GM10266 (cell line): Measurements from ENCODE around the gene ASB8.

ENCODE experiments used
- DNase-seq: peaks from one replicate; pipeline ENCODE4 v3.0.0; 2012; ENCODE audit errors: extremely low spot score
- CTCF ChIP-seq: IDR thresholded peaks from 2 replicates; pipeline ENCODE4 v1.5.1; 2012; ENCODE audit warnings: mild to moderate bottlenecking, low read depth; ENCODE audit not compliant: control insufficient read depth, insufficient read depth; ENCODE audit errors: missing control alignments

ASB8 gene, protein sequence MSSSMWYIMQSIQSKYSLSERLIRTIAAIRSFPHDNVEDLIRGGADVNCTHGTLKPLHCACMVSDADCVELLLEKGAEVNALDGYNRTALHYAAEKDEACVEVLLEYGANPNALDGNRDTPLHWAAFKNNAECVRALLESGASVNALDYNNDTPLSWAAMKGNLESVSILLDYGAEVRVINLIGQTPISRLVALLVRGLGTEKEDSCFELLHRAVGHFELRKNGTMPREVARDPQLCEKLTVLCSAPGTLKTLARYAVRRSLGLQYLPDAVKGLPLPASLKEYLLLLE

DNA sequence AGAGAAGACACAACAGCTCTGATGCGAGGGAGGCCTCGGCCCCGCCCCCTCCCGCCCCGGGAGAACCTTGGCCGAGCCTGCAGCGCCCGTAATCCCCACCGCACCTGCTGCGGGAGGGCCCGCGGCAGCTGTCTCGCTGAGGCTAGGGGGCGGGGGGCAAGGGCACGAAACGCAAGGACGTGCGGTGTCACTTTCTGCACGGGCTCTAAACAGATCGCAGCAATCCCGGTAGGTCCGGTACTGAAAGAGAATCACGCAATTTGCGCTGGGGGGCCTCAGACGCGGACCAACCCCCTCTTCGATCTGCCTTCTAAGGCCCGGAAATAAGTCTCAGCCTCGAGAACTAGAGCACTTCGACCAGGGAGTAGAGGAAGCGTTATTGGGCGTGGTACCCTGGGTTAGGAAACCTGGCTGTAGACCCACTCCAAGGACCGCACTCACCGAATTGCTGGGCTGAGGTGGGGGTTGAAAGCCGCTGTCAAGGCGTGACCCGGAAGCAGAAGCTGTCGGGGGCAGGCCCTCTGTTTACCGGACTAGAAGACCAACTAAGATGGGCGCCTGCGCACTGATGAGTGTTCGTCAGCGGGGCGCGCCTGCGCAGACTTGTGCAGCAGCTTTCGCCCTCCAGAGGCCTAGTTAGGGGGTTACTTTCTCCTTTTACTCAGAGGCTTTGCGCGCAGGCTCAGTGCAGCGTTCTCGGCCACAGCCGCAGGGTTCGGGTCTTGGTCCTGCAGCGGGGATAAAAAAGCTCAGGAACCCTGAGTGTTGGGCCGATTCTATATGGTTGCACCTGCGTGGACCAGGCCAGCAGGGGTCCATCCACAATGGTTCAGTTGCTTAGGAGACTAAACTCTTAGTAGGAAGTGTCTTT, at the start of gene ASB8:
Gene ASB8 (minus strand): TSS at position 498 of the 871 bp plus-strand sequence. CDS start 4,019 bp downstream, outside the sequence.
- TF ChIP-seq CTCF = peak; percentile 51
- DNase-seq = peak; percentile 95

GRCh38 chr12:48203192-48203591, 45.9 kb upstream of the ASB8 start, which contains the start of gene OR10AD1:
TSS of gene OR10AD1 (minus strand) at chr12:48203292. CDS start at chr12:48203292, 0 bp downstream.
- no peak for TF ChIP-seq CTCF

DNA sequence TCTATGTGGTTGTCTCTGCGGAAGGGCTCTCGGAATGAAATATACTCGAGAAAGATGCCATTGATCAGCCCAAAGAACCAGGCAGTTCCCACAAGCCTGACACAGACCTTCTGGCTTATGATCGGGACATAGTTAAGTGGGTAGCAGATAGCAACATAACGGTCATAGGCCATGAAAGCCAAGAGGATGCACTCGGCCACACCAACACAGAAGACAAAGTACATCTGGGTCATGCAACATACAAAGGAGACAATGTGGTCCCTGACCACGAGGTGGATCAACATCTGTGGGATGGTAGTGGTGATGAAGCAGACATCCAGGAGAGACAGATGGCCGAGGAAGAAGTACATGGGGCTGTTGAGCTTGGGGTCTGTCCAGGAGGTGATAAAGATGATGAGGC, 45.5 kb upstream of the ASB8 start:
- TF ChIP-seq CTCF = no peak
- DNase-seq = no peak

More at GRCh38 chr12:48203192-48203591, 45.9 kb upstream of the ASB8 start, which contains the start of gene OR10AD1:
- DNase-seq = no peak

DNA sequence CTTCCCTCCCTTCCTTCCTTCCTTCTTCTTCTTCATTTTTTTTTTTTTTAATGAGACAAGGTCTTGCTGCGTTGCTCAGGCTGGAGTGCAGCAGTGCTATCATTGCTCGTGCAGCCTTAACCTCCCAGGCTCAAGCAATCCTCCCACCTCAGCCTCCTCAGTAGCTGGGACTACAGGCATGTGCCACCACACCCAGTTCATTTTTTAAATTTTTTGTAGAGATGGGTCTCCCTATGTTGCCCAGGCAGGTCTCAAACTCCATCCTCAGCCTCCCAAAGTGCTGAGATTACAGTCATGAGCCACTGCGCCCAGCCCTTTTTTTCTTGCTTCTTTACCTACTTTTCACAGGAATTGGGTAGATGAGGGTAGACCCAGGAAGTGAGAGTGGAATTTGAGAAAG, 44.2 kb upstream of the ASB8 start:
- no peak for DNase-seq
- no peak for TF ChIP-seq CTCF

GRCh38 chr12:48201091-48201490, 43.8 kb upstream of the ASB8 start:
- no peak for TF ChIP-seq CTCF
- no peak for DNase-seq

- TF ChIP-seq CTCF = no peak
- DNase-seq = no peak
Observed at GRCh38 chr12:48199774-48200221, 42.5 kb upstream of the ASB8 start.

DNA sequence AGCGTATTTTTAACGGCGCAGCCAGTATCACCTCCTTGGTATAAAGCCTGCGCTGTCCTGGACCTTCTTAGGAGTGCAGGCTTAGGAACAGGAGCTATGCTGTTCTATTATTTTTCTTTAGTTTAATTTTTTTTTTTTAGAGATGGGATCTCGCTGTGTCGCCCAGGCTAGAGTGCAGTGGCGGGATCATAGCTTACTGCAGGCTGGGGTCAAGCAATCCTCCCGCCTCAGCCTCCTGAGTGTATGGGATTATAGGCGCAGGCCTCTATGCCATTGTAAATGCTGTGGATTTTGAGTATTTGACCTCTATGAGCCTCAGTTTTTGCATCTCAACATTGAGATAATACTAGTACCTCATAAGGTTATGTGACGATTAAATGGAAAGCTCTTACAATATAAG, 41.7 kb upstream of the ASB8 start:
- no peak for DNase-seq
- no peak for TF ChIP-seq CTCF
